SIG-M5 treated with dmso at 0.1 percent for 504 hours (cell line): ENCODE data around the gene ADSS2.
"Not testable (repeated sequence)": the region's sequence is repeated elsewhere in the genome, so short reads cannot be mapped to it uniquely, and the experiment has no call there.

ENCODE experiments used
- DNase-seq: peaks from one replicate; lab custom pipeline; 2025; ENCODE audit not compliant: unreplicated experiment; lab: John Stamatoyannopoulos, UW

Gene ADSS2

DNA sequence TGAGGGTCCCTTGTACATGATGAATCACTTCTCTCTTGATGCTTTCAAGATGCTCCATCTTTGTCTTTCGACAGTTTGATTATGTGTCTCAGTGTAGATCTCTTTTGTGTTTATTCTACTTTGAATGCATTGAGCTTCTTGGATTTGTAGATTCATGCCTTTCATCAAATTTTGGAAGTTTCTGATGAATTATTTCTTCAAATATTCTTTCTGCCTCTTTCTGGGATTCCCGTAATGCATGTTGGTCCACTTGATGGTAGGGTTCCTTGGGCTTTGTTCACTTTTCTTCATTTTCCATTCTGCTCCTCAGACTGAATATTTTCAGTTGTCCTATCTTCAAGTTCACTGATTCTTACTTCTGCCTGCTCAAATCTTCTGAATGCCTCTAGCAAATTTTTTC is 50.7 kb downstream of the ADSS2 start:
- no peak for DNase-seq

DNA sequence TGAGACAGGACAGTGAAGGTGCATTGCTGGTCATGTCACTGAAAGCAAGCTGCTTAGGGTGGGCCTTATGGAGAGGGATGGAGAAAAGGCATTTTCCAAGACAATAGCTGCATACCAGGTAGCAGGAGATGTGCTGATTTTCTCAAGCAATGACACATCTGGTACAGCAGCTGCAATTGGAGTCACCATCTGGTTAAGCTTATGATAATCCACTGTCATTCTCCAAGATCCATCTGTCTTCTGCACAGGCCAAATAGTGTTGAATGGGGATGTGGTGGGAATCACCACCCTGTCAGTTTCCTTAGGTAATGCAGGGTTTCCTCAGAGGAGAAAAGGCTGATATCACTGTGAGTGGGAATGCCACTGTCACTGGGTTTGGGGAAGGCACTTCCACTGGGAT is 54.6 kb downstream of the ADSS2 start:
- DNase-seq: no peak

DNA sequence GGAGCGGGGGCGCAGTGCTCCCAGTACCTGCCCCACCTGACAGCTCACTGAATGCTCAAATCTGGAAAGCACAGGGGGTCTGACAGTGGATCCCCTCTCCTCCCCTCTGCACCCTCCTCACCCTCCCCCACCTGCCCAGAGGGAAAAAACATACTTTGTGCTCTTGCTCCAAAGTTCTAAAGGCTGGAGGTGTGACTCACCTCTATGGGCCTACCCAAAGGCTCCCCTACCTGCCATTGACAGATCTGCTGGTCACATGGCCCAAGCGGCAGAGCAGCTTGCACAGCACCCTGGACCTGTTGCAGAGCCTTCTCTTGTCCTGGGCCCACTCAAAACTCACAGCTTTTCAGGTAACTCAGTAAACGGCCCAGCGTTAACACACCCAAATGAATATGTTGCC is 55.7 kb downstream of the ADSS2 start:
- DNase-seq: no peak

DNA sequence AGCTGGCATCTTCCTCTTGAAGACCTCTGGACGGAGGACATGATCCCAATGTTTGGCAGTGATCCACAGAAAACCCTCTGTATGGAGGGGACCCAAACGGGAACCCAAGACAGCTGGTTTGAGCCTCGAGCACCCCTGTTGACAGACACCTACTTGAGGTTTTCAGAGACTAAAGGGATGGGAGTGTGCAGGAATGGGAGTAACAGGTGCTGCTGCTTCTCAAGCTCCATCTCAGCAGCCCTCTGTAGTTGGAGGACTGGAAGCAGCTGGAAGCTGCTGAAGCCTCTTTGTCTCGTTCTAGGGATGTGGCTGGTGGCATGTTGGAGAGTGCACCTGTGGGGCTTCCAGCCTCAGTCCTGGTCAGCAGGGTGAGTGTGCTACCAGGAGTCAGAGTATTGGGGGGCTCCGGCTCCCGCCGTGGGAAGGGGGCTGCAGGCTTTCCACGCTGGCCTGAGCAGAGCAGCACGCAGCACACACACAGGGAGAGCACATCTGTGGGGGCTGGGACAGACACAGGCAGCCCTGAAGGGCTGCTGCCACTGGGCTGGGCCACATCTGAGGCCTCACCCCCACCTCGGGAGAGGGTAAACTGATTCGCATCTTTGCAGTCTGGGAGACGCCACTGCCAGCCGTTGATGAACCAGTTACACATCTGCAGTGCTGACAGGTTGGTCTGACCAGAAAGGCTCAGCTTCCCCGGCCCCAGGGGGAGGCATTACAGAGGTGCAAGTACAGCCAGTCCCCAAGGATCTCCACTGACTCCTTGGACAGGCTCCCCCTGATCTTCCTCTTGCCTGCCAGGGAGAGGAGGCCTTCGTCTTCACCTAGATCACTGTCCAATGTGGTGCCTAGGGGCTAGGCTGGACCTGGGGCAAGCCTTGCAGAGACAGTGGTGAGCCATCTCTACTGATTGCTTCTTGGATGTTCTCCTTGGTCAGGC is 56.6 kb downstream of the ADSS2 start:
- DNase-seq: no peak

DNA sequence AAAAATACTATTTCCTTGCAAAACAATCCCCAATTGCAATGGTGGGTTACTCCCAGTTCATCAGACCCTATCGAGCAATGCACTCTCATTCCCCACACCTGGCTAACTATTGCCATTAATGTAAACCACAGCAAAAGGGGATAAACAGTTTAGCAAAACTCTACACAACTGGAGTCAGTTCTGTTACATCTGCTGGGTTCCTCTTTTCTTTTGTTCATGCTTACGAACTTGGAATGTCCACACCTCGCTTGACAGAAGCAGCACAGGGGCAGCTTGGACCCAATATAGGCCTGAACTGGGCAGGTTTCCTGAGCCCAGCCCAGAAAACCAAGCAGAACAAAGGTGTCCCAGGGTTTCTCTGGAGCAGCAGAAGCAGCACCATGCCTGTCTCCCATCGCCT is 57.4 kb downstream of the ADSS2 start:
- DNase-seq: no peak

DNA sequence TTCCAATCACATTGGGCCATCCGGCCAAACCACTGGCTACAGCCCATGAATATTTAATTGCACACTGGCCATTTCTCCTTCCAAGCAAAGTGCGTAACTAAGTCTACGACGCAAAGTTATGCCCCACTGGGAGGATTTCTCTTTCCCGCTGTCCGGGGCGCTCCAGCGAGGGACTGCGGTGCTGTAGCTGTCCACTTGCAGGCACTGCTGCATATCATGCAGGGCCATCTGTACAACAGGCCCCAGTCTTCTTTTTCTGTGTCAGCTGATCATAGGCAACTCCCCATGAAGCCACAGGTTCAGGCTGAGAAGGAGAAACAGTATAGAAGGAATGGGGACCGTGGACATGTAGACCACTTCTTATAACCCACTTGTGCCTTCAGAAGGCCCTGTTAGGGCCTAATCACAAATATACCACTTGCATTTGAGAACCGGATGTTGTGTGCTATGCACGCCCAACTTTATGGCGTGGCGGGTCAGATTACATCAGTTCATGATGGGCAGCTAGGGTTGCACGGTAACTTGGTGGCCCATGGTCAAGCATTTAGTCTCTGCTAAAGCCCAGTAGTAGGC is 58.0 kb downstream of the ADSS2 start:
- no peak for DNase-seq

DNA sequence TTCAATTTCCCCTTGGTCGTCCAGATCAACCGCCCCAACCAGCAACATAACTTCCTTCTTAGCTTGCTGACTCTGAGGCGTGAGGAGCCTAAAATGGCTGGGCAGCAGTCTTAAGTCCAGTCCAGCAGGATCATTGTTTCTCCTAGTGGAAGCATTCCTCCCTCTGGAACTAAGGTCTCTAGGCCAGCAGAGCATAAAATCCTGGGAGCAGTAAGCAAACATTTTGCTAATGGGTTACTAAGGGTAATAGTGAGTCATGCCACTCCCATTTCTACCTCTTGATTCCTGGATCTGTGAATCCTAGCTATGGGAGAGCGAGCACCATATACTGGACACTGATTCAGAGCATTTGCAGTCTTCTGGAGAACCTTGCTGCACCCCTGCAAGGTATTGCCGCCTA is 59.9 kb downstream of the ADSS2 start:
- no peak for DNase-seq

DNA sequence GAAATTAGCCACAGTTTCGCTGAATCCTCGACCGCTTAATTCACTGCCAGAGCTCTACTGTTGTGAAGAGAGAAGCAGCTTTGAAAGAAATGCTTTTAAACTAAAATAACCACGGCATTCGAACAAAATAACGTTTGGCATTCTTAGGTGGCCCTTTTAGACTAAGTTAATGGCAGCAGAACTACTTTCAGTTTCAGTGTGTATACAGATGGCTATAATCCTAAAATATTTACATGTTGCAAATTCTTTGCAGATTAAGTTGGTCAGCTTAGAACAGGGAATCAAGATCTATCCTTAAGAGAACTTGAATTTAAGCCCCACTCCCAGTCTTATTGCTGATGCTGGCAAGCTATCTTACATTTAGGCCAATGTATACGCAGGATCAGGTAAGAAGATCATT is 62.7 kb downstream of the ADSS2 start:
- no peak for DNase-seq

DNA sequence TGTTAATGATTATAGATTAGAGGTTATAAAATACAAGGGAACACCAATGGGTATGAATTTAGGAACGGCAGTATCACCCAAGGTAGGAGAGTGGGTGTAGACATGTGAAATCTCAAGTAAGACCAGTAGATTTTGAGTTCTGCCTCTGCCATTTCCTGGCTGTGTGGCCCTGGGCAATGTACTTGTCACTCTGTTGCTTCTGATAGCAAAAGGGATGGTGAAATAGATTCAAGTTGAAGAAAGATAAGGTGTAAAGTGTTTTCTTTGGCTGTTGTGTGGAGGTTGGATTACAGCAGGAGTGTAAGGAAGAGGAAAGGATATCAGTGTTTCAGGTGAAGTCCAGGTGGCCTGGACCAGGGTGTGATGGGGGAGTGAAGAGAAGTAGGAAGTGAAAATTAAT is 64.3 kb downstream of the ADSS2 start:
- DNase-seq: no peak

DNA sequence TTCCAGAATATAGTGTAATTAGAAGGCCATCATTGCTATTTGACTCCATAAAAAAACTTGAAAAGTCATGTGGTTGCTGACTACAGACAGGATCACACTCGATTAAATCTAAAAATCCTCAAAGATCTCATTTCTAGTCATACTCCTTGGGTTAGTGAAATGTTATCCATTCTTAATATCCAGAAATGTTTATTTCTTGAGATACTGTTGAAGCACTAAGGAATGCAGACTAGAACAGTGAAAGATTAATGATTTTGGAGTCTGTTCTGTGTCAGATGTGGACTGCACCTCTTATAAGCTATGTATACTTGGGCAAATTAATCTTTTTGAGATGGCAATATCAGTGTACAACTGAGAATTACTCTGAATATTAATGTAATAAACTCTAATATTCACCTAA is 65.1 kb downstream of the ADSS2 start:
- DNase-seq: no peak

DNA sequence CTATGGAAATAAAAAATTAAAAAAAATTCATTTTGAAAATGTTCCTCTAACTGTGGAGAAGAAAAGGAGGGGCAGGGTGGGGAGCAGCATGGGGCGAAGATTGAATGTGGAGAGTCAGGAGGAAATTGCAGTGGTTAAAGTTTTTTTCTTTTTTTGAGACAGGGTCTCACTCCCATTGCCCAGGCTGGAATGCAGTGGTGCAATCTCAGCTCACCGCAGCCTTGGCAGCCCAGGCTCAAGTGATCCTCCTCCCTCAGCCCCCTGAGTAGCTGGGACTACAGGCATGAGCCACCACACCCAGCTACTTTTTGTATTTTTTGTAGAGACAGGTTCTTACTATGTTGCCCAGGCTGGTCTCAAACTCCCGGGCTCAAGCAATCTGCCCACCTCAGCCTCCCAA is 67.6 kb downstream of the ADSS2 start:
- no peak for DNase-seq

DNA sequence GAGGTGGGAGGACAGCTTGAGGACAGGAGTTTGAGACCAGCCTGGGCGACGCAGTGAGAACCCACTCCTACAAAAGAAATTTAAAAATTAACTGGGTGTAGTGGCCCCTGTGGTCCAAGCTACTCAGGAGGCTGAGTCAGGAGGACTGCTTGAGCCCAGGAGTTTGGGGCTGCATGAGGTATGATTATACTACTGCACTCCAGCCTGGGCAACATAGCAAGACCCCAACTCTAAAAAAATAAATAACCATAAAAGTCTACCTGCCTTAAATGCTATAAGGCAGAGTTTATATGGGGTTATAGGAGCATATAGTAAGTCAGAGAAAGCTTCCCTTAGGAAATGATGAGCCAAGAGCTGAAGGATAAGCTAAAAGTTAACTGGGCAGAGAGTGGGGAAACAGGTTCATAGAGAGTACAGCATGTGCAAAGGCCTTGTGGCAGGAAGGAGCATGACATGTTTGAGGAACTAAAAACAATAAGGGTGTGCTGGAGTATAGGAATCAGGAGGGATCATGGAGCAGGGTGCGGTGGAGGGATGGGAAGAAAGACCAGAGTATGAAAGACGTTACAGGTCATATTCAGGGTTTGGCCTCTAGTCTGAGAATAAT is 68.3 kb downstream of the ADSS2 start:
- DNase-seq: peak; percentile 31

DNA sequence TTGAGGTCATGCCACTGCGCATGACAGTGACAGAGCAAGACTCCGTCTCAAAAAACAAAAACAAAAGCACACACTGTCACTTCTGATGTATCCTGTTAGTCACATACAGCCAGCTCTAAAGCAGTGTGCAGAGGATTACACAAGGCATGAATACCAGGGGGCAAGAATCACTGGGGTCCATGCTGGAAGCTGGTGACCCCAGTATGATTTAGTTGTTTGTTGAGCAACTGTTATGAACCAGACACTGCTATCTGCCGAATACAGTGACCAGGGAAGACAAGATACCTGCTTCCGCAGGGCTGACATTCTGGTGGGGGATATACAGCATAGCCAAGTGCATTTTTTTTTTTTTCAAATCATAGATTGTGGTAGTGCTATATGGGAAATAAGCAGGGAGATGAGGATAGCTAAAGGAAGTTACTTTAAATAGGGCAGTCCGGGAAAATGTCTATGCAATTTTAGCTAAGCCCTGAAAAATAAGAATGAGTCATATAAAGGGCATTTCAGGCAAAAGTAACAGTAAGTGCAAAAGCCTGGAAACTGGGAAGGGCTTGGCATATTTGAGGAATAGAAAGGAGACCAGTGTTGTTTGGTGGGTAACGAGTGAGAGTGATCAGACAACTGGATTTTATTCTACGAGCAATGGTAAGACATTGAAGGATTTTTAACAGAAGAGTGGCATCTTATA is 69.7 kb downstream of the ADSS2 start:
- DNase-seq: no peak

DNA sequence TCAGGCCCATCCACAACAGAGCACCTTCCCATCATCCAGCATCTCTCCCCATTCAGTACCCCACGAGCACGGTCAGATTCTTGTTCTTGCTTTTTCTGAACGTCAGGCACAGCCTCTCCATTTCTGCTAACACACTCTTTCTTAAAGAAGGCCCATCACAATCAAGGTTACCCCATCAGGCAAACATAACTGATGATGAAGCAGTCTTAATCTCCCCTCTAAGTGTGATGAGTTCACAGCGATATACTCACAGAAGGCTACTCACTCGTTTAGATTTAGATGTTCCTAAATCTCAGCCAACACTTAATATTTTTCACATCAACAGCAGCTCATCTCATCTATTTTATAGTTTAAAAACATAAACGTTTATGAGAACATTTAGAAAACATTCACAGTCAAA is 75.6 kb downstream of the ADSS2 start:
- DNase-seq: no peak

DNA sequence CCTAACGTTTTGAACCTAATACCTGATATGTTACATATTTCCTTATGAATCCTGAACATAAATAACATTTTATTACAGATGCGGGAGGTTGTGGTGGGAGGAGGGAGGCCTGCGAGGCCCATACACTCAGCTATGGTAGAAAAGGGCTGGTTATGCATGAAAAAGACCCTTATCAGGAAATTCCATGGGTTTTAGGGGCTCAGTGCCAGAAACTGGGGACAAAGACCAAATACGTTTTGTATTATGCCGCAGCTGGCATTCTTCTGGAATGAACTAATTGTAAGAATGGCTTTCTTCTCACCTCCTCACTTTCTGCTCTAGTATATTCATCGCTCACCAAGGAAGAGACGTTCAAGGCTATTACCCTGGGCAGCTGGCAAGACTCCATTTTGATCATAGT is 76.7 kb downstream of the ADSS2 start:
- no peak for DNase-seq

DNA sequence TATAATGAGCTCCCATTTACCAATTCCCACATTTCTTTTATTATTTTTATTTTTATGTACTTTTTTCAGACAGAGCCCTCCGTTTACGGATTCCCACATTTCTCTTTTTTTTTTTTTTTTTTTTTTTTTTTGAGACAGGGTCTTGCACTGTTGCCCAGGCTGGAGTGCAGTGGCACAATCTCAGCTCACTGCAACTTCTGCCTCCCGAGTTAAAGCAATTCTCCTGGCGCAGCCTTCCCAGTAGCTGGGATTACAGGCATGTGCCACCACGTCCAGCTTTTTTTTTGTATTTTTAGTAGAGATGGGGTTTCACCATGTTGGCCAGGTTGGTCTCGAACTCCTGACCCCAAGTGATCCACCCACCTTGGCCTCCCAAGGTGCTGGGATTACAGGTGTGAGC is 77.2 kb downstream of the ADSS2 start:
- not testable (repeated sequence) for DNase-seq

DNA sequence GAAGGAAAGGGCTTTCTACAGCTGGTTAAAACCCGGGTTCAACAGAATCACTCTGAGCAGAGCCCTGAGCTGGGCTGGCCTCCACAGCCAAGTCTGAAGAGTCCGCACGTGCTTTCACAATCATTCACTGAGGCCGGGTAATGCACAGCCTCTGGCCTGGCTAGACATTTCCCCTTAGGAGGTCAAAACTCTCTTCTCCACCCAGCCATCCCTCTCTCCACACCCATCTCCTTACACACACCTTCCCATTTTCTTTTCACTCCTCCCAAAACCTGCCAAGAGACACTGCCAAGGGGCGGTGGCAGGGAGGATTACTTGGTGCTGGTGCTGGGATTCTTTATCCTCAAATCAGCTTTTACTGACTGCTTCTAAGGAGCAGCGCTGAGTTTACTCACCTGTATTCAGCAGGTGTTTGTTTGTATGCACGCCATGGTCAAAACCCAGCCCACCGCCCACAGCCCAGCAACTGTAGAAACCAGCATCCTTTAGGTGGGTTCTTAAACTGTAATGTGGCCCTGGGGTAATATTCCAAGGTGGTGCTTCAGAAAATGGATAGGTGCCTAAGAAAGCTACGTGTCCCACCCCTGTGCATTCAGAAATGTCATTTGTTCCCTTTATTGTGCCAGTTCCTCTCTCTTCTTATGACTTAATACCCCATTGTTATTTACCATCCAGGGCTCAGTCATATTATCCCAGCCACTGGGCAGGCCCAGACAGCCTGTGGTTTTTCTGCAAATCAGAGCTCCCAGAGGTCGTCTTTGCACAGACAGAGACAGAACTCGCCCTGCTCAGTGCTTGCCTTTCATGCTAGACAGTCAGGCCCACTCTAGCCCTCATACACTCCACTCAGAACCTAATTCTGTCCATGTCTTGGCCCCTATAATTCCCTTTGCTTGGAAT is 80.2 kb downstream of the ADSS2 start:
- DNase-seq: no peak

DNA sequence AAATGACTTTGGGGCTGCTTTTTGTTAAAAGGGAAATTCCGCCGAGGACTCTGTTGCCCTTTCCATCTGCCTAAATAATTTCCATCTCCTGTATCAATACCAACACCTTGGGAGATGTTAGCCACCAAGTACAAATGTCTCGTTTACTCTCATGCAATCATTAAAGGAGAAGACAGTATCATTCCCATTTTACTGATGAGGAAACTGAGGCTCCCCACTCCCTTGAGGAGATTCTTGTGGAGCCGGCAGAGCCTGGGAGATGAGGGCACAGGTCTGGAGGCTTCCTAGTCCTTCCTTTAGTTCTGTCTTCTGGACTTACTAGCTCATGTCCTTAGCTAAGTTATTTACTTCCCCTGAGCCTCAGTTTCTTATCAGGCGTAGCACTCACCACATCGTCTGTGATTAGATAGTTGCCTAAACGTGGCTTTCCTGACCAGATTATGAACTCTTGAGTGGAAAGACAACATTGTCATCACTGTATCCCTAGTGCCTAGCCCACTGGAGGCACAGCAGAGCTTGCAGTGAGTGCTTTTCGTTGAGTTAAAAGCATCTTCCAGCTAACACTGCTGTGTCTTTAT is 81.6 kb downstream of the ADSS2 start:
- DNase-seq: no peak

DNA sequence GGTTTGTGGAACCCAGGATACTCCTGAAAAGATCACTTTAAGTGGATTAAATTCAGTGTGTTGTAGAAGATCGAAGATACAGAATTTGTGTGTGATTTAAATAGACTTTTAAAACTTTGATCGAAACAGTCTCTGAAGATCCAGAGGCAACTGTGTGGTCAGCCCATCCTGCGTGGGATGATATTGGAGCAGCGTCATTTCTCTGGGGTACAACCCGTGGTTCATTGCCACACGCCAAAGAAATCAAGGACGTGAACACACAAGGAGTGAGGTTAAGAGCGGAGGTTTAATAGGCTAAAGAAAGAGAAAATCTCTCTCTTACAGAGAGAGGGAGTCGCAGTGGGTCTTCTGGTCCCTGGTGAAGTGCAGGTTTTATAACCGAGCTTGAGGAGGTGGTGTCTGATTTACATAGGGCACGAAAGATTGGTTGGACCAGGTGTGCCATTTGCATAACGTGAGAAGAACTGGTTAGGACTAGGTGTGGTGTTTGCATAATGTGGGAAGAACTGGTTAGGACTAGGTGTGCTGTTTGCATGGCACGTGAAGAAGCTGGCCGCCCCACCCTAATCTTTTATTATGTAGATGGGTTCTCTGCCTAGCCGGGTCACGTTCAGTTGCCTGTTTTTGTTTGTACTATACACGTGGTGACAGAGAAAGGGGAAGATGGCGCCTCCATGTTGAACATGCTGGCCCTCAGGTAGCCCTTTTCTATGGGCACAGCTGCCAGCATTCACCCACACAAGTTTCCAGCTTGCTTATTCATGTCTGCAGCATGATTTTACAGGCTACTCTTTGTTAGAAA is 82.3 kb downstream of the ADSS2 start:
- peak; percentile 20 for DNase-seq

DNA sequence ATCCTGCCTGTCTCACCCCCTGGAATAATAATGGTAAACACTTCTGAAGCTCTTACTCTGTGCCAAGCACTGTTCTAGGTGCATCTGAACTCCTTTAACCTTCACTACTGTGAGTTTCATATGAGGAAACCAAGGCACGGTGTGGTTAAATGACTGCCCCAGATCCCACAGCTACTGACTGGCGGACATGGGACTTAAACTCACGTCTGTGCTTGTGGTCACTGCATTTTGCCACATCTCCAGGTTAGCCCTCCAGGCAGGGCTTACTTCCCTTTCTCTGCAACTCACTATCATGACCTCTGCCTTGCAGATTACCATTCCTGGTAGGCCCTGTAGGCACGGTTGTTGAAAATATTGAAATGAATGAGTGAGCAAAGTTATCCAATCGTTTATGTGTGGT is 83.4 kb downstream of the ADSS2 start:
- DNase-seq: no peak
